ENCODE results near the gene CEMIP.
"Not testable (repeated sequence)": the region's sequence is repeated elsewhere in the genome, so short reads cannot be mapped to it uniquely, and the experiment has no call there.

GRCh38 chr15:80965454-80965853 is 186.3 kb downstream of the CEMIP start:
- not testable (repeated sequence) for TF ChIP-seq CTCF, POLR2AphosphoS5 (IDR thresholded peaks at IDR 0.05)

Data from transverse colon (tissue), 4 donors.